ENCODE measurements around the gene ZNF462. TPM values are rescaled to one million over a fixed set of nuclear protein-coding genes. Genes with fewer than 3 reads are reported as not detected.

The ZNF462 gene
- total RNA-seq, 1 experiment from 2014 or later = 164 TPM

DNA sequence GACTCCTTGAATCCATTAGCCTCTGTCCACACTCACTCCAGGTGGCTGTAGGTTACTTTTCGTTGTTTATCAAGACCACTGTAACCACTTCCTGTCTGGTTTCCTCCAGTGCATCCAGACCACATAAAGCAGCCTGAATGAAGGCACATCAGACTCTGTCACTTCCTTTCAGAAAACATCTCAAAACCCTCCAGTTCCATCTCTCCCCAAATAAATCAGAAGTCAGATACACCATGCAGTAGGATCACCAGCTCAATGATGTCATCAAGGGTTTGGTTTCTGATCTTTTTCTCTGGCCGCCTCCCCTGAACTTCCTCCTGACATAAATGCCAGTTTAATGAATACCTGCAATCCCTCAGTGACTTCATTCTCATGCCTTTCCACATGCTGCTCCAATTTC, 161.2 kb downstream of the ZNF462 start:
- Histone ChIP-seq H3K18ac (ENCODE audit: insufficient read length, low read depth, low read length) (no peak overlapping the region), H3K9ac (ENCODE audit: extremely low read depth, insufficient read length, low read length) (no peak overlapping the region), H2BK15ac (ENCODE audit: low read depth, low read length) (no peak overlapping the region), H3K14ac (ENCODE audit: insufficient read depth, low read length) (no peak overlapping the region), H3K9me3 (ENCODE audit: control insufficient read depth, low read depth, low read length) (no peaks in the 10 kb centered on the region), H3K79me2 (ENCODE audit: insufficient read depth, low read length) (no peaks in the 10 kb centered on the region), H2BK5ac (ENCODE audit: insufficient read length, low read length) (no peak overlapping the region), H2AK5ac (ENCODE audit: insufficient read length, low read length) (no peak overlapping the region), H4K20me1 (ENCODE audit: control insufficient read depth, insufficient read depth, insufficient read length) (no peaks in the 10 kb centered on the region), H3K23me2 (ENCODE audit: insufficient read length, low read depth, low read length, poor library complexity, severe bottlenecking) (no peaks in the 10 kb centered on the region), H3K79me1 (ENCODE audit: insufficient read depth, low read depth, low read length, poor library complexity, severe bottlenecking) (no peaks in the 10 kb centered on the region), H4K8ac (replicated peaks; ENCODE audit: insufficient read length, low read depth, low read length) (no peak overlapping the region), H4K5ac (ENCODE audit: insufficient read length, low read depth, low read length) (no peak overlapping the region), H3T11ph (ENCODE audit: low read length) (no peak overlapping the region), H3K4ac (ENCODE audit: low read depth, low read length) (no peak overlapping the region), H3K27me3 (ENCODE audit: insufficient read depth, low read length) (no peaks in the 10 kb centered on the region), H2BK12ac (ENCODE audit: insufficient read length, low read depth, low read length) (no peak overlapping the region), H4K91ac (ENCODE audit: insufficient read length, low read depth, low read length) (no peak overlapping the region), H2BK20ac (ENCODE audit: low read depth, low read length, poor library complexity, severe bottlenecking) (no peak overlapping the region), H3K56ac (ENCODE audit: insufficient read length, low read depth, low read length) (no peak overlapping the region), H3K27ac (ENCODE audit: insufficient read length, low read depth, low read length) (no peak overlapping the region), H3K4me1 (ENCODE audit: insufficient read depth, low read length) (no peaks in the 10 kb centered on the region), H3K23ac (ENCODE audit: insufficient read length, low read depth, low read length) (no peak overlapping the region), H3K4me2 (ENCODE audit: insufficient read depth, insufficient read length, low read length) (no peak overlapping the region), H2AFZ (ENCODE audit: low read length) (no peak overlapping the region), H2BK120ac (ENCODE audit: low read depth, low read length, poor library complexity, severe bottlenecking) (no peak overlapping the region)
- no peak for DNase-seq
- no peak overlapping the region for H3K27ac Mint-ChIP-seq
- H3K27me3 Mint-ChIP-seq (ENCODE audit: low read depth) = no peaks in the 10 kb centered on the region; the same call in 1 of the 2 replicates
- H3K4me3 Mint-ChIP-seq = no peak overlapping the region
- no CpG with 5 or more reads among the region's 2 CpGs for WGBS (ENCODE audit: extremely low coverage, insufficient read length, low lambda C conversion rate)
- peaks cover 12 to 17% of the 10 kb centered on the region in 2 experiments for H3K4me1 Mint-ChIP-seq
- TF ChIP-seq, protein P1, sequence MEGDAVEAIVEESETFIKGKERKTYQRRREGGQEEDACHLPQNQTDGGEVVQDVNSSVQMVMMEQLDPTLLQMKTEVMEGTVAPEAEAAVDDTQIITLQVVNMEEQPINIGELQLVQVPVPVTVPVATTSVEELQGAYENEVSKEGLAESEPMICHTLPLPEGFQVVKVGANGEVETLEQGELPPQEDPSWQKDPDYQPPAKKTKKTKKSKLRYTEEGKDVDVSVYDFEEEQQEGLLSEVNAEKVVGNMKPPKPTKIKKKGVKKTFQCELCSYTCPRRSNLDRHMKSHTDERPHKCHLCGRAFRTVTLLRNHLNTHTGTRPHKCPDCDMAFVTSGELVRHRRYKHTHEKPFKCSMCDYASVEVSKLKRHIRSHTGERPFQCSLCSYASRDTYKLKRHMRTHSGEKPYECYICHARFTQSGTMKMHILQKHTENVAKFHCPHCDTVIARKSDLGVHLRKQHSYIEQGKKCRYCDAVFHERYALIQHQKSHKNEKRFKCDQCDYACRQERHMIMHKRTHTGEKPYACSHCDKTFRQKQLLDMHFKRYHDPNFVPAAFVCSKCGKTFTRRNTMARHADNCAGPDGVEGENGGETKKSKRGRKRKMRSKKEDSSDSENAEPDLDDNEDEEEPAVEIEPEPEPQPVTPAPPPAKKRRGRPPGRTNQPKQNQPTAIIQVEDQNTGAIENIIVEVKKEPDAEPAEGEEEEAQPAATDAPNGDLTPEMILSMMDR (conservative IDR thresholded peaks at IDR 0.05) = no peak
- H3K9me3 Mint-ChIP-seq = no peaks in the 10 kb centered on the region
- no peaks in the 10 kb centered on the region for H3K36me3 Mint-ChIP-seq (ENCODE audit: insufficient read depth in 1 of 3, low read depth in 3 of 3)
